Measurements from ENCODE around the gene BMAL1. TPM values are rescaled to one million over a fixed set of nuclear protein-coding genes. Genes with fewer than 3 reads are reported as not detected.

The BMAL1 gene
- total and polyA plus RNA-seq, 2 of the 4 experiments (the other 2 are of a cell fraction) = 8.8 to 9.9 TPM

GRCh38 chr11:13260201-13260962 lies 17.2 kb upstream of the BMAL1 start:
- peak overlapping the region; percentile 60 for H3K18ac ChIP-seq (ENCODE audit: low read depth, low read length)
- peak overlapping the region; percentile 68 to 82 for H4K8ac ChIP-seq (ENCODE audit: low read depth in 2 of 2, low read length in 2 of 2)
- no peaks in the 10 kb centered on the region for H4K20me1 ChIP-seq (ENCODE audit: insufficient read depth, low read length)
- POLR2A ChIA-PET (ENCODE audit: unreplicated experiment) = no interaction called here
- no peak overlapping the region for H3K4me2 ChIP-seq (ENCODE audit: low read depth, low read length)
- no TSS peak for BruUV-seq (replicated peaks)
- no peak for TF ChIP-seq RFX5 (IDR thresholded peaks at IDR 0.05; ENCODE audit: low read depth, low read length)
- no peak for TF ChIP-seq BHLHE40 (IDR thresholded peaks at IDR 0.05; ENCODE audit: low read depth, low read length)
- TF ChIP-seq SMC3 (IDR thresholded peaks at IDR 0.05; ENCODE audit: low read depth, low read length) = no peak
- TF ChIP-seq MXI1 (IDR thresholded peaks at IDR 0.05; ENCODE audit: borderline replicate concordance, low read depth, low read length) = no peak
- no peak for TF ChIP-seq CTCF (conservative IDR thresholded peaks at IDR 0.05; ENCODE audit: low read depth, low read length)
- TF ChIP-seq RAD21 (IDR thresholded peaks at IDR 0.05; ENCODE audit: low read length) = no peak
- no peak for TF ChIP-seq FOS (IDR thresholded peaks at IDR 0.05; ENCODE audit: low read depth, low read length)
- TF ChIP-seq CEBPB (IDR thresholded peaks at IDR 0.05; ENCODE audit: low read depth, low read length) = no peak
- no peak for TF ChIP-seq RCOR1 (IDR thresholded peaks at IDR 0.05; ENCODE audit: insufficient replicate concordance, low read length)
- no peak for TF ChIP-seq MAFK (IDR thresholded peaks at IDR 0.05; ENCODE audit: low read depth, low read length)
- no peak for TF ChIP-seq USF2 (IDR thresholded peaks at IDR 0.05; ENCODE audit: low read depth, low read length)
- intact Hi-C loops (cut with micrococcal nuclease) = loop anchor here (5.0 kb wide), 1 partner anchor 77 kb away; no protein-coding TSS in a partner anchor
- in situ Hi-C loops (cut with MboI; ENCODE audit: low sequenced_read_pairs) = no loop called here
- ATAC-seq (ENCODE audit: low read depth) (no peak), DNase-seq (no peak)
- peak overlapping the region; percentile 78 for H4K5ac ChIP-seq (ENCODE audit: low read depth, low read length)
- peak overlapping the region; percentile 84 for H2BK20ac ChIP-seq (ENCODE audit: low read depth, low read length)
- peak overlapping the region; percentile 58 for H2AK9ac ChIP-seq (replicated peaks; ENCODE audit: low read depth, low read length, poor library complexity)
- peak overlapping the region; percentile 82 for H4K91ac ChIP-seq (ENCODE audit: insufficient read depth, low read depth, low read length)
- dilution Hi-C loops (cut with HindIII; ENCODE audit: low sequenced_read_pairs, unreplicated experiment) = no loop called here
- no peaks in the 10 kb centered on the region for H3K9me3 ChIP-seq (ENCODE audit: control insufficient read depth, insufficient read depth, low read length)
- H3K36me3 ChIP-seq (ENCODE audit: control insufficient read depth, insufficient read depth, low read length) = no peaks in the 10 kb centered on the region
- H2AK5ac ChIP-seq (ENCODE audit: low read depth, low read length) = peak overlapping the region; percentile 98
- peaks cover 25% of the 10 kb centered on the region for H3K9me1 ChIP-seq (ENCODE audit: insufficient read depth, low read length)
- CTCF ChIA-PET = interaction anchor here (0.6 kb wide), 1 partner anchor 1293 kb away, joined by 3 read pairs; no protein-coding TSS in a partner anchor
- WGBS, 2 experiments (ENCODE audit: extremely low coverage in 2 of 2, insufficient read length in 1 of 2) = 74% methylated on average over 4 of the region's 7 CpGs; no CpG with 5 or more reads in 1 of the 2 experiments
- H3K23ac ChIP-seq (ENCODE audit: low read depth, low read length) = peak overlapping the region; percentile 35
- H2BK15ac ChIP-seq (ENCODE audit: low read depth, low read length) = peak overlapping the region; percentile 99
- H2BK5ac ChIP-seq (ENCODE audit: low read depth, low read length, poor library complexity, severe bottlenecking) = peak overlapping the region; percentile 56
- H3K56ac ChIP-seq (ENCODE audit: extremely low read depth, insufficient read depth, low read length) = no peak overlapping the region; the same call in 1 of the 2 replicates
- no peak overlapping the region for H3K4me3 ChIP-seq (ENCODE audit: insufficient read depth, low read depth, low read length)
- H3K27ac ChIP-seq (ENCODE audit: insufficient read depth, low read length) = peak overlapping the region; percentile 83
- peak overlapping the region; percentile 80 for H2BK120ac ChIP-seq (ENCODE audit: low read depth, low read length)
- peak overlapping the region; percentile 94 for H3K14ac ChIP-seq (replicated peaks; ENCODE audit: low read depth, low read length)
- H3K9ac ChIP-seq (ENCODE audit: low read depth, low read length) = no peak overlapping the region; the same call in 1 of the 2 replicates
- H3K79me1 ChIP-seq (ENCODE audit: low read depth in 1 of 2, low read length in 2 of 2) = 0 out of 4 replicates have a peak, but pooled peaks cover 0 to 4% of the 10 kb centered on the region in 2 experiments
- no peaks in the 10 kb centered on the region for H3K27me3 ChIP-seq (ENCODE audit: control insufficient read depth, insufficient read depth, low read length)
- H3K4me1 ChIP-seq (ENCODE audit: control insufficient read depth, insufficient read depth, low read length) = peaks cover 17% of the 10 kb centered on the region
- H2AFZ ChIP-seq (replicated peaks; ENCODE audit: low read length, poor library complexity) = peak overlapping the region; percentile 62
- H3K4ac ChIP-seq (ENCODE audit: low read depth, low read length) = peak overlapping the region; percentile 84

Data from IMR-90 (cell line).